HEK293 (cell line): Measurements from ENCODE around the gene ZFP92.

Source experiments
- CTCF ChIA-PET: fragments of 350-600 bp; formaldehyde crosslinking; extraction: SDS; loops from one replicate; lab custom pipeline; 2021; ENCODE audit warnings: antibody characterized with exemption; lab: Yijun Ruan, JAX
- POLR2A ChIA-PET: fragments of 300-600 bp; formaldehyde crosslinking; extraction: SDS; loops from one replicate; lab custom pipeline; 2020; ENCODE audit warnings: antibody characterized with exemption, inconsistent platforms; lab: Yijun Ruan, JAX
- H3K27ac ChIP-seq: fragments of 200-500 bp; sonication (Bioruptor generic); 2 replicates; pipeline ENCODE4 v1.5.1; 2014; ENCODE audit warnings: low read depth, low read length, control low read depth, inconsistent platforms; ENCODE audit errors: extremely low read depth
- H3K36me3 ChIP-seq, 2 experiments: fragments of 200-500 bp in 1 of 2; sonication (Bioruptor generic) in 1 of 2; 1 replicate in 1 of 2; 2 replicates in 1 of 2; pipeline ENCODE4 v1.5.1; 2014 to 2017; ENCODE audit warnings: inconsistent platforms in 2 of 2, low read length in 2 of 2; ENCODE audit not compliant: control insufficient read depth in 2 of 2, insufficient read depth in 1 of 2
- H3K4me1 ChIP-seq: fragments of 200-500 bp; sonication (Bioruptor generic); 2 replicates; pipeline ENCODE4 v1.5.1; 2014; ENCODE audit warnings: mild to moderate bottlenecking, low read length, inconsistent platforms; ENCODE audit not compliant: control insufficient read depth, insufficient read depth
- H3K4me3 ChIP-seq: 2 replicates; pipeline ENCODE4 v1.5.1; 2011; ENCODE audit warnings: low read depth, mild to moderate bottlenecking, control low read depth, low read length, moderate library complexity
- H3K9me3 ChIP-seq: fragments of 200-500 bp; sonication (Bioruptor generic); 2 replicates; pipeline ENCODE4 v1.5.1; 2014; ENCODE audit warnings: low read depth, low read length, inconsistent platforms; ENCODE audit not compliant: control insufficient read depth, insufficient read depth
- GLI2 ChIP-seq: fragments of 450-650 bp; formaldehyde crosslinking; IDR thresholded peaks from 2 replicates; pipeline ENCODE4; 2017; ENCODE audit warnings: missing biosample characterization, missing genetic modification characterization, low read depth, borderline replicate concordance
- SCRT2 ChIP-seq: fragments of 450-650 bp; formaldehyde crosslinking; IDR thresholded peaks from 2 replicates; pipeline ENCODE4 v1.5.1; 2016; ENCODE audit warnings: missing biosample characterization, missing genetic modification characterization
- SP2 ChIP-seq: fragments of 450-650 bp; formaldehyde crosslinking; IDR thresholded peaks from 2 replicates; pipeline ENCODE4 v1.5.1; 2016; ENCODE audit warnings: missing biosample characterization, missing genetic modification characterization
- YY1 ChIP-seq: fragments of 450-650 bp; formaldehyde crosslinking; IDR thresholded peaks from 2 replicates; pipeline ENCODE4 v1.5.1; 2018; ENCODE audit warnings: missing biosample characterization, missing genetic modification characterization
- ZNF114 ChIP-seq: fragments of 450-650 bp; formaldehyde crosslinking; IDR thresholded peaks from 2 replicates; pipeline ENCODE4 v1.5.0; 2017; ENCODE audit warnings: missing biosample characterization, missing genetic modification characterization
- ZNF354C ChIP-seq: fragments of 450-650 bp; formaldehyde crosslinking; IDR thresholded peaks from 2 replicates; pipeline ENCODE4 v1.5.1; 2016; ENCODE audit warnings: missing biosample characterization, missing genetic modification characterization, low read depth, borderline replicate concordance
- ZNF510 ChIP-seq: fragments of 450-650 bp; formaldehyde crosslinking; IDR thresholded peaks from 2 replicates; pipeline ENCODE4 v1.5.1; 2018; ENCODE audit warnings: mild to moderate bottlenecking, missing genetic modification characterization, missing biosample characterization; ENCODE audit not compliant: insufficient replicate concordance
- ZNF529 ChIP-seq: fragments of 450-650 bp; formaldehyde crosslinking; IDR thresholded peaks from 2 replicates; pipeline ENCODE4 v1.5.1; 2017; ENCODE audit warnings: missing genetic modification characterization, missing biosample characterization; ENCODE audit not compliant: insufficient replicate concordance
- ZNF654 ChIP-seq: fragments of 450-650 bp; formaldehyde crosslinking; IDR thresholded peaks from 2 replicates; pipeline ENCODE4 v1.5.1; 2016; ENCODE audit warnings: low read depth, missing biosample characterization, missing genetic modification characterization
- TF ChIP-seq, protein P1 (sequence below): sonication (generic); formaldehyde crosslinking; IDR thresholded peaks from 2 replicates; pipeline ENCODE4 v1.8.1; 2022; ENCODE audit warnings: mild to moderate bottlenecking, moderate library complexity, missing genetic modification reagents
- TF ChIP-seq, protein P2 (sequence below): fragments of 450-650 bp; formaldehyde crosslinking; IDR thresholded peaks from 2 replicates; pipeline ENCODE4; 2016; ENCODE audit warnings: missing biosample characterization, missing genetic modification characterization
- TF ChIP-seq, protein P3 (sequence below): fragments of 450-650 bp; formaldehyde crosslinking; IDR thresholded peaks from 2 replicates; pipeline ENCODE4 v1.5.1; 2016; ENCODE audit warnings: missing biosample characterization, missing genetic modification characterization, borderline replicate concordance

Gene ZFP92

DNA sequence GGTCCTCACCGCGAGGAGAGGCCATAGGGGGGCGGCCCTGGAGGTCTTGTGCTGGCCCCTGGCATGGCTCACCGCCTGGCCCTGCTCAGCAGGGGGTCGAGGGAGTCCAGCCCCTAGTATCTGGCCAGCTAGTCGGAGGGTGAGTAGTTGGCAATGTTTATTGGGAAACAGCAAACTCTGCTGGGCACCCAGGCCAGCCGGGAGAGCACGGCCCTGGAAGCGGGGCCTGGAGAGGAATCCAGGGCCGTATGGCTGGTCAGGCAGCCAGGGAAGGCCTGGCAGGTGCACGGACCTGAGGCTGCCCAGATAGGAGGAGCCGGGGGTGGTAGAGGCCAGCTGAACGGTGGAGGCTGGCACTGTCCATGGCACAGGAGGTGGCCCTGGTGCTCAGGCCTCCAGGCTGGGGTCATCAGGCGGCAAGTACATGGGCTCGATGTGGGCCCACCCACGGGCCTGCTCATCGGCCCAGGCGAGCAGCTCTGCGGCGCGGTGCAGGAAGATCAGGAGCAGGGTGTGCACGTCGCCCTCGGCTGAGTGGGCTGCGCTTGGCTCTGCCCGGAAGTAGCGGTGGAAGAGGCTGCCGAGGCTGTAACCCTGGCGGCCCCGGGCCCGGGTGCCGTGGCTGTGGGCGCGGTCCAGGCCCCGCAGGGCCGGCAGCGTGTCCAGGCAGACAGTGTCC, 33.2 kb downstream of the ZFP92 start:
- Histone ChIP-seq H3K36me3 (peaks cover 0 to 6% of the 10 kb centered on the region in 2 experiments; a peak in 1 of 3 replicates), H3K4me3 (no peak overlapping the region), H3K4me1 (no peaks in the 10 kb centered on the region), H3K9me3 (no peaks in the 10 kb centered on the region), H3K27ac (no peak overlapping the region)
- ChIA-PET CTCF (interaction anchor here (0.7 kb wide), 2 partner anchors 63 to 224 kb away, joined by 3 to 6 read pairs; no protein-coding TSS in a partner anchor), POLR2A (interaction anchor here (0.5 kb wide), 1 partner anchor 502 kb away, joined by 3 read pairs; no protein-coding TSS in a partner anchor)
- no peak for TF ChIP-seq ZNF529 (tag by site-specific recombination)
- TF ChIP-seq, protein P1, sequence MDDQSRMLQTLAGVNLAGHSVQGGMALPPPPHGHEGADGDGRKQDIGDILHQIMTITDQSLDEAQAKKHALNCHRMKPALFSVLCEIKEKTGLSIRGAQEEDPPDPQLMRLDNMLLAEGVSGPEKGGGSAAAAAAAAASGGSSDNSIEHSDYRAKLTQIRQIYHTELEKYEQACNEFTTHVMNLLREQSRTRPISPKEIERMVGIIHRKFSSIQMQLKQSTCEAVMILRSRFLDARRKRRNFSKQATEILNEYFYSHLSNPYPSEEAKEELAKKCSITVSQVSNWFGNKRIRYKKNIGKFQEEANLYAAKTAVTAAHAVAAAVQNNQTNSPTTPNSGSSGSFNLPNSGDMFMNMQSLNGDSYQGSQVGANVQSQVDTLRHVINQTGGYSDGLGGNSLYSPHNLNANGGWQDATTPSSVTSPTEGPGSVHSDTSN (CRISPR knock-in tag) = 0 out of 2 replicates have a peak, but pooled peaks have one; percentile 30

DNA sequence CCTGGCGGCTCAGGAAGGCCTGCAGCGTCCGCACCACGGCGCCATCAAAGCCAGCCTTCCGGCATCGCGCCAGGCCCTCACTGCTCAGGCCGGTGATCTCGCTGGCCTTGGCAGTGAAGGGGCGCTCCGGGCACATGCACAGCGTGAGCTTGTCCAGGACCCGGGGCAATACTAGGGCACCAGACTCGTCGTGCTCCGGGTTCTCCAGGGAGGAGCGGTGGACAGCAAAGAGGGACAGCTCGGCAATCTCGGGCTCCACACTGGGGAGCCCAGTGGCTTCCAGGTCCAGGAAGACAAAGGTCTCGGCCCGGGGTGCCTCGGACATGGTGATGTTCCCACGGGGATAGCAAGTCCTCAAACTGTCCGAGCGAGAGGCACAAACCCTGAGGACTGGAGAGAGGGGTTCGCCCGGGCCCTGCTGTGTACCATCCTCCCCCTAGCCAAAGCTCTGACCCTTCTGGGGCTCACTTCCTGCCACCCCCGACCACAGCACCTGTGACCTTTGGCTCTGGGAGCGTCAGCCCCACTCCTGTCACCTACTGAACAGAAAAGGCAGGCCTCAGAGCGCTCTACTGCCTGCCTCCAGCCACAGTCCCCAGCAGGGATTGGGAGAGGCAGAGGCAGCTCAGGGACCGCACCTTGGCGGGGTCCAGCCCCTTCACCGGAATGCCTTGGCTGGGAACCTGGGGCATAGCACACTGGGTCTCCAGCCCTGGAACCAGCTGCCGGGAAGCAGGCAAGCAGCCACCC, 34.0 kb downstream of the ZFP92 start:
- H3K36me3 ChIP-seq = peaks cover 0 to 12% of the 10 kb centered on the region in 2 experiments; a peak in 1 of 3 replicates
- TF ChIP-seq ZNF354C = no peak
- no peak for TF ChIP-seq SP2 (tag by site-specific recombination)
- TF ChIP-seq GLI2 (tag by site-specific recombination) = no peak
- no peak for TF ChIP-seq ZNF654 (tag by site-specific recombination)
- no peak for TF ChIP-seq ZNF510 (tag by site-specific recombination)
- no peak for TF ChIP-seq ZNF114
- TF ChIP-seq, protein P2, sequence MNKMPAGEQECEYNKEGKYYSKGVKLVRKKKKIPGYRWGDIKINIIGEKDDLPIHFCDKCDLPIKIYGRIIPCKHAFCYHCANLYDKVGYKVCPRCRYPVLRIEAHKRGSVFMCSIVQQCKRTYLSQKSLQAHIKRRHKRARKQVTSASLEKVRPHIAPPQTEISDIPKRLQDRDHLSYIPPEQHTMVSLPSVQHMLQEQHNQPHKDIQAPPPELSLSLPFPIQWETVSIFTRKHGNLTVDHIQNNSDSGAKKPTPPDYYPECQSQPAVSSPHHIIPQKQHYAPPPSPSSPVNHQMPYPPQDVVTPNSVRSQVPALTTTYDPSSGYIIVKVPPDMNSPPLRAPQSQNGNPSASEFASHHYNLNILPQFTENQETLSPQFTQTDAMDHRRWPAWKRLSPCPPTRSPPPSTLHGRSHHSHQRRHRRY (tag by site-specific recombination) = no peak
- no peak for TF ChIP-seq YY1 (tag by site-specific recombination)
- CTCF ChIA-PET = interaction anchor here (0.7 kb wide), 1 partner anchor 223 kb away, joined by 6 read pairs; no protein-coding TSS in a partner anchor
- H3K27ac ChIP-seq = no peak overlapping the region
- H3K4me3 ChIP-seq = no peak overlapping the region
- POLR2A ChIA-PET = no interaction called here
- H3K9me3 ChIP-seq = no peaks in the 10 kb centered on the region
- no peaks in the 10 kb centered on the region for H3K4me1 ChIP-seq

DNA sequence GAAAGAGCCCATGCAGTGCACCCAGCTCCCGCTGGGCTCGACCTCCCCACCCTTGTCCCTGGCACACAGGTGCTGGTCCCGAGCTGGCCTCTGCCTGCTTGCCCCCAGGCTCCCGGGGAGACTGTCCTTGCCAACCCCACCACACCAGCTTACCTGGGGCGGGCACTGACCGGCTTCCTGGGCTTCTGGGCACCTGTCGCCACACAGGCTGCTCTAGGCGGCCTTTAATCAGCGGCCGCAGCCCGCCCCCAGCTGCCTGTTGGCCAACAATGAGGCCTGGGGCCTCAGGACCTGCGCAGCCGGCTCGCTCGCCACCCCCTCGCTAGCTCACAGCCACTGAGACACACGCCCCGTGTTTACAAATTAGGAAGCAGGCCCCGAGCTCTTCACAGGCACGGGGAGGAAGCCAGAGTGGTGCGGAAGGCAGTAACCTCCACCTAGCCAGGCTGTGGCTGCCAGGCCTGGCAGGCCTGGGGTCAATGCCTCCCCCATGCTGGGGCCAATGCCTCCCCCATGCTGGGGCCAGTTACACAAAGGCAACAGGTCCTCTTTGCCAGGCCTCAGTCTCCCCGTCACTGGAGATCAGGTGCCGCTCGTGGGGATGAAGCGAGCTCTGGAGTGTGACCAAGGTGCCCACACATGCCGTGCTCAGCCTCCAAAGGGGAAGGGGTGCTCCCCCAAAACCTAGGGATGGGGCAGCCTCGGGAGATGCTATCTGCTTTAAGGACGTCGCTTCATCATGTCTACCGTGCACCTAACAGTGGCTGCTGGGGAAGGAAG, 34.8 kb downstream of the ZFP92 start, which contains the start of gene TREX2:
TREX2 (minus strand) TSS at position 201 of the 780 bp plus-strand sequence. CDS start 626 bp downstream, outside the sequence.
- H3K9me3 ChIP-seq = no peaks in the 10 kb centered on the region
- ChIA-PET POLR2A (no interaction called here), CTCF (interaction anchor here (0.8 kb wide), 1 partner anchor 15 kb away, joined by 6 read pairs; no protein-coding TSS in a partner anchor)
- no peak within 1 kb of the TSS for H3K4me3 ChIP-seq
- H3K27ac ChIP-seq = no peak within 1 kb of the TSS
- H3K36me3 ChIP-seq = peaks cover 0 to 12% of the 10 kb centered on the region in 2 experiments; a peak in 1 of 3 replicates
- TF ChIP-seq, protein P3, sequence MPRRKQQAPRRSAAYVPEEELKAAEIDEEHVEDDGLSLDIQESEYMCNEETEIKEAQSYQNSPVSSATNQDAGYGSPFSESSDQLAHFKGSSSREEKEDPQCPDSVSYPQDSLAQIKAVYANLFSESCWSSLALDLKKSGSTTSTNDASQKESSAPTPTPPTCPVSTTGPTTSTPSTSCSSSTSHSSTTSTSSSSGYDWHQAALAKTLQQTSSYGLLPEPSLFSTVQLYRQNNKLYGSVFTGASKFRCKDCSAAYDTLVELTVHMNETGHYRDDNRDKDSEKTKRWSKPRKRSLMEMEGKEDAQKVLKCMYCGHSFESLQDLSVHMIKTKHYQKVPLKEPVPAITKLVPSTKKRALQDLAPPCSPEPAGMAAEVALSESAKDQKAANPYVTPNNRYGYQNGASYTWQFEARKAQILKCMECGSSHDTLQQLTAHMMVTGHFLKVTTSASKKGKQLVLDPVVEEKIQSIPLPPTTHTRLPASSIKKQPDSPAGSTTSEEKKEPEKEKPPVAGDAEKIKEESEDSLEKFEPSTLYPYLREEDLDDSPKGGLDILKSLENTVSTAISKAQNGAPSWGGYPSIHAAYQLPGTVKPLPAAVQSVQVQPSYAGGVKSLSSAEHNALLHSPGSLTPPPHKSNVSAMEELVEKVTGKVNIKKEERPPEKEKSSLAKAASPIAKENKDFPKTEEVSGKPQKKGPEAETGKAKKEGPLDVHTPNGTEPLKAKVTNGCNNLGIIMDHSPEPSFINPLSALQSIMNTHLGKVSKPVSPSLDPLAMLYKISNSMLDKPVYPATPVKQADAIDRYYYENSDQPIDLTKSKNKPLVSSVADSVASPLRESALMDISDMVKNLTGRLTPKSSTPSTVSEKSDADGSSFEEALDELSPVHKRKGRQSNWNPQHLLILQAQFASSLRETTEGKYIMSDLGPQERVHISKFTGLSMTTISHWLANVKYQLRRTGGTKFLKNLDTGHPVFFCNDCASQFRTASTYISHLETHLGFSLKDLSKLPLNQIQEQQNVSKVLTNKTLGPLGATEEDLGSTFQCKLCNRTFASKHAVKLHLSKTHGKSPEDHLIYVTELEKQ (tag by site-specific recombination) = no peak
- peak; percentile 60 for TF ChIP-seq SCRT2
- no peaks in the 10 kb centered on the region for H3K4me1 ChIP-seq
